ENCODE measurements around the gene LILRB3. TPM values are rescaled to one million over a fixed set of nuclear protein-coding genes. Genes with fewer than 3 reads are reported as not detected.

The LILRB3 gene
- total RNA-seq, 4 donors from 2014 or later = 0.34 to 5.7 (median 2.9) TPM

GRCh38 chr19:54189735-54190502, 32.9 kb downstream of the LILRB3 start:
- H3K4me1 ChIP-seq = peaks cover 30% of the 10 kb centered on the region
- H3K36me3 ChIP-seq = peaks cover 24% of the 10 kb centered on the region
- peak; percentile 100 for DNase-seq (ENCODE audit: low spot score in 2 of 2)
- no peaks in the 10 kb centered on the region for H3K27me3 ChIP-seq
- H3K9me3 ChIP-seq = no peaks in the 10 kb centered on the region
- 0% methylated on average over 20 of the region's 65 CpGs for WGBS
- peak overlapping the region; percentile 98 for H3K27ac ChIP-seq
- no peak for TF ChIP-seq EP300 (IDR thresholded peaks at IDR 0.05)
- TF ChIP-seq POLR2A (IDR thresholded peaks at IDR 0.05) = peak; percentile 47 to 68
- TF ChIP-seq, protein P1, sequence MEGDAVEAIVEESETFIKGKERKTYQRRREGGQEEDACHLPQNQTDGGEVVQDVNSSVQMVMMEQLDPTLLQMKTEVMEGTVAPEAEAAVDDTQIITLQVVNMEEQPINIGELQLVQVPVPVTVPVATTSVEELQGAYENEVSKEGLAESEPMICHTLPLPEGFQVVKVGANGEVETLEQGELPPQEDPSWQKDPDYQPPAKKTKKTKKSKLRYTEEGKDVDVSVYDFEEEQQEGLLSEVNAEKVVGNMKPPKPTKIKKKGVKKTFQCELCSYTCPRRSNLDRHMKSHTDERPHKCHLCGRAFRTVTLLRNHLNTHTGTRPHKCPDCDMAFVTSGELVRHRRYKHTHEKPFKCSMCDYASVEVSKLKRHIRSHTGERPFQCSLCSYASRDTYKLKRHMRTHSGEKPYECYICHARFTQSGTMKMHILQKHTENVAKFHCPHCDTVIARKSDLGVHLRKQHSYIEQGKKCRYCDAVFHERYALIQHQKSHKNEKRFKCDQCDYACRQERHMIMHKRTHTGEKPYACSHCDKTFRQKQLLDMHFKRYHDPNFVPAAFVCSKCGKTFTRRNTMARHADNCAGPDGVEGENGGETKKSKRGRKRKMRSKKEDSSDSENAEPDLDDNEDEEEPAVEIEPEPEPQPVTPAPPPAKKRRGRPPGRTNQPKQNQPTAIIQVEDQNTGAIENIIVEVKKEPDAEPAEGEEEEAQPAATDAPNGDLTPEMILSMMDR (IDR thresholded peaks at IDR 0.05) = no peak
- TF ChIP-seq POLR2AphosphoS5 (IDR thresholded peaks at IDR 0.05) = peak in 2 of 3 donors; percentile 75 to 78
- peak overlapping the region; percentile 68 for H3K4me3 ChIP-seq

DNA sequence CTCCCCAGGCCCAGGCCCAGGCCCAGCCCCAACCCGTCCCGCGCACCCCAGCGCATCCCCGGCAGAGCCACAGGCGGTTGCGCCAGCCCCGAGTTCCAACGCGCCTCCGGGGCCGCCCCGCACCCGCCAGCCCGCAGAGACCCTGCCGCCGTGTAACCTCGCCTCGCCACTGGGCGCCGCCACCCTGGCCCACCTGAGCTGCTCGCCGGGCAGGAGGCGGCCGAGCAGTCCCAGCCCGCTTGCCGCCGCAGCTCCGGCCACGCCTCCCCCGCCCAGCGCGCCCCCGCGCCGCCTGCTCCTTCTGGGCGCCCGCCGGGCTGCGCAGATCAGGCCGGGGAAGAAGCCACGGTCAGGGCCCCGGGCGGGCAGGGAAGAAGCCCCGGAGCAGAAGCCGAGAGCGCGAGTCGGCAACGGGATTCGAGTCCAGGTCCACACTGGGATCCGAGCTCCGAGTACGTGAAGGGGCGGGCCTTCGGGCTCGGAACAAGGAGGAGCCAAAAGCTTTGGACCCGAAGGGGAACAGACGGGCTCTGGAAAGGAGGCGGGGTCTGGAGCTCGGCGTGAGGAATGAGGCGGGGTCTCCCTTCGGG, 33.6 kb downstream of the LILRB3 start, which contains the start of gene MBOAT7:
TSS of gene MBOAT7 (minus strand) at position 436 of the 590 bp plus-strand sequence. CDS start 1,072 bp downstream, outside the sequence.
- WGBS = 1% methylated on average over 23 of the region's 64 CpGs
- peak within 1 kb of the TSS; percentile 98 for H3K27ac ChIP-seq
- TF ChIP-seq, protein P1 (IDR thresholded peaks at IDR 0.05) = peak in 1 of 2 donors; percentile 14
- no peak for TF ChIP-seq EP300 (IDR thresholded peaks at IDR 0.05)

GRCh38 chr19:54188215-54188871, 34.5 kb downstream of the LILRB3 start:
- DNase-seq (ENCODE audit: low spot score in 2 of 2) = no peak
- peak overlapping the region; percentile 68 for H3K4me3 ChIP-seq
- H3K27me3 ChIP-seq = no peaks in the 10 kb centered on the region
- 17% methylated on average over 12 of the region's 12 CpGs for WGBS
- TF ChIP-seq POLR2AphosphoS5 (IDR thresholded peaks at IDR 0.05) (no peak), POLR2A (IDR thresholded peaks at IDR 0.05) (no peak), EP300 (IDR thresholded peaks at IDR 0.05) (no peak)
- TF ChIP-seq, protein P1 (IDR thresholded peaks at IDR 0.05) = no peak
- H3K4me1 ChIP-seq = peaks cover 30% of the 10 kb centered on the region
- peaks cover 17% of the 10 kb centered on the region for H3K36me3 ChIP-seq
- H3K9me3 ChIP-seq = no peaks in the 10 kb centered on the region
- H3K27ac ChIP-seq = peak overlapping the region; percentile 98

More for the DNA sequence above, 33.6 kb downstream of the LILRB3 start, which contains the start of gene MBOAT7:
- DNase-seq (ENCODE audit: low spot score in 2 of 2) = peak in 1 of 2 donors; percentile 83
- Histone ChIP-seq H3K4me3 (peak within 1 kb of the TSS; percentile 68), H3K27me3 (no peaks in the 10 kb centered on the region), H3K9me3 (no peaks in the 10 kb centered on the region), H3K36me3 (peaks cover 23% of the 10 kb centered on the region), H3K4me1 (peaks cover 30% of the 10 kb centered on the region)

DNA sequence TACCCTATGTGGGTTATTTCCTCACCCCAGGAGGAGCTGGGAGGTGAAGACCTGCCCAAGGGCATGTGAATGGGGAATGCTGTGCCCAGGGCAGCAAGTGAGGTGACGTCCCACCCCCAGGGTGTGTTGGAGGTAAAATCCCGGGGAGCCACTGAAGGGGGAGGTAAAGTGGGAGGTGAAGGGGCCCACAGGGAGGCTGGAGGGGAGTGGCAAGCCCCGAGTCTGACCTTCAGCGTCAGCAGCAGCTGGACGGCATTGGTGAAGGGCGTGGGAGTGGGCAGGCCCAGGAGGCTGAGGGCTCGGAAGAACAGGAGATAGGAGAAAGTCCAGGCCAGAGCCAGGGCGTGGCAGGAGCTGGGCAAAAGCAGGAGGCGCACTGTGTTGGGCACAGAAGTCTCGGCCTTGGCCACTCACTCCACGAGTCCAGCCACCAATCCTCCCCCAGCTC, 35.8 kb downstream of the LILRB3 start:
- no peak for DNase-seq (ENCODE audit: low spot score in 2 of 2)
- no peaks in the 10 kb centered on the region for H3K27me3 ChIP-seq
- H3K36me3 ChIP-seq = peaks cover 12% of the 10 kb centered on the region
- H3K4me3 ChIP-seq = no peak overlapping the region
- 78% methylated on average over 11 of the region's 11 CpGs for WGBS
- H3K9me3 ChIP-seq = no peaks in the 10 kb centered on the region
- H3K4me1 ChIP-seq = peaks cover 24% of the 10 kb centered on the region
- no peak overlapping the region for H3K27ac ChIP-seq
- TF ChIP-seq POLR2AphosphoS5 (IDR thresholded peaks at IDR 0.05) = no peak
- no peak for TF ChIP-seq POLR2A (IDR thresholded peaks at IDR 0.05)
- TF ChIP-seq EP300 (IDR thresholded peaks at IDR 0.05) = no peak
- TF ChIP-seq, protein P1 (IDR thresholded peaks at IDR 0.05) = no peak

Data from suprapubic skin (tissue), 4 donors.